ENCODE measurements around the gene POLR3K.
A peak's percentile ranks its signal among the peaks of the same experiment; 100 is the strongest.

Gene POLR3K

GRCh38 chr16:67183-67791, 13.9 kb upstream of the POLR3K start:
- in situ Hi-C loops (cut with HindIII; ENCODE audit: low pct_unique_long_range_greater_than_20kb, low sequenced_read_pairs), result no loop called here

GRCh38 chr16:66309-67182, 13.1 kb upstream of the POLR3K start:
- TF ChIP-seq JUND (IDR thresholded peaks at IDR 0.05; ENCODE audit: low read depth), result no peak
- in situ Hi-C loops (cut with HindIII; ENCODE audit: low pct_unique_long_range_greater_than_20kb, low sequenced_read_pairs), result no loop called here
- no peak for DNase-seq (ENCODE audit: low read depth in 1 of 2, low spot score in 1 of 2)

More at GRCh38 chr16:67183-67791, 13.9 kb upstream of the POLR3K start:
- no peak for DNase-seq (ENCODE audit: low read depth in 1 of 2, low spot score in 1 of 2)
- no peak for TF ChIP-seq JUND (IDR thresholded peaks at IDR 0.05; ENCODE audit: low read depth)

GRCh38 chr16:65745-66144, 12.3 kb upstream of the POLR3K start:
- no peak for TF ChIP-seq JUND (IDR thresholded peaks at IDR 0.05; ENCODE audit: low read depth)
- in situ Hi-C loops (cut with HindIII; ENCODE audit: low pct_unique_long_range_greater_than_20kb, low sequenced_read_pairs), result no loop called here
- peak; percentile 89 for DNase-seq (ENCODE audit: low read depth in 1 of 2, low spot score in 1 of 2)

- no peak for DNase-seq (ENCODE audit: low read depth in 1 of 2, low spot score in 1 of 2)
- TF ChIP-seq JUND (IDR thresholded peaks at IDR 0.05; ENCODE audit: low read depth), result no peak
- in situ Hi-C loops (cut with HindIII; ENCODE audit: low pct_unique_long_range_greater_than_20kb, low sequenced_read_pairs), result no loop called here
Measured at GRCh38 chr16:64914-65255, 11.5 kb upstream of the POLR3K start.

GRCh38 chr16:63998-64913, 10.8 kb upstream of the POLR3K start:
- peak in 1 of 2 experiments; percentile 88 for DNase-seq (ENCODE audit: low read depth in 1 of 2, low spot score in 1 of 2)
- TF ChIP-seq JUND (IDR thresholded peaks at IDR 0.05; ENCODE audit: low read depth), result no peak
- in situ Hi-C loops (cut with HindIII; ENCODE audit: low pct_unique_long_range_greater_than_20kb, low sequenced_read_pairs), result no loop called here

- no peak for TF ChIP-seq JUND (IDR thresholded peaks at IDR 0.05; ENCODE audit: low read depth)
- no peak for DNase-seq (ENCODE audit: low read depth in 1 of 2, low spot score in 1 of 2)
- in situ Hi-C loops (cut with HindIII; ENCODE audit: low pct_unique_long_range_greater_than_20kb, low sequenced_read_pairs), result no loop called here
Measured at GRCh38 chr16:63466-63865, 10.1 kb upstream of the POLR3K start.

GRCh38 chr16:62968-63391, 9.6 kb upstream of the POLR3K start:
- no peak for DNase-seq (ENCODE audit: low read depth in 1 of 2, low spot score in 1 of 2)
- TF ChIP-seq JUND (IDR thresholded peaks at IDR 0.05; ENCODE audit: low read depth), result no peak
- in situ Hi-C loops (cut with HindIII; ENCODE audit: low pct_unique_long_range_greater_than_20kb, low sequenced_read_pairs), result no loop called here

- no peak for DNase-seq (ENCODE audit: low read depth in 1 of 2, low spot score in 1 of 2)
- no peak for TF ChIP-seq JUND (IDR thresholded peaks at IDR 0.05; ENCODE audit: low read depth)
- in situ Hi-C loops (cut with HindIII; ENCODE audit: low pct_unique_long_range_greater_than_20kb, low sequenced_read_pairs), result no loop called here
Measured at GRCh38 chr16:62283-62967, 9.0 kb upstream of the POLR3K start.

- in situ Hi-C loops (cut with HindIII; ENCODE audit: low pct_unique_long_range_greater_than_20kb, low sequenced_read_pairs), result no loop called here
- DNase-seq (ENCODE audit: low read depth in 1 of 2, low spot score in 1 of 2), result no peak
- TF ChIP-seq JUND (IDR thresholded peaks at IDR 0.05; ENCODE audit: low read depth), result no peak
Measured at GRCh38 chr16:61879-62281, 8.5 kb upstream of the POLR3K start.

- in situ Hi-C loops (cut with HindIII; ENCODE audit: low pct_unique_long_range_greater_than_20kb, low sequenced_read_pairs), result no loop called here
- no peak for TF ChIP-seq JUND (IDR thresholded peaks at IDR 0.05; ENCODE audit: low read depth)
- DNase-seq (ENCODE audit: low read depth in 1 of 2, low spot score in 1 of 2), result no peak
Measured at GRCh38 chr16:60929-61878, 7.8 kb upstream of the POLR3K start.

- TF ChIP-seq JUND (IDR thresholded peaks at IDR 0.05; ENCODE audit: low read depth), result no peak
- no peak for DNase-seq (ENCODE audit: low read depth in 1 of 2, low spot score in 1 of 2)
- in situ Hi-C loops (cut with HindIII; ENCODE audit: low pct_unique_long_range_greater_than_20kb, low sequenced_read_pairs), result no loop called here
Measured at GRCh38 chr16:60166-60565, 6.8 kb upstream of the POLR3K start.
